GM19467 (cell line): ENCODE data around the gene HOXC9.

ENCODE experiments used
- ATAC-seq: cut with Tn5 transposase; IDR thresholded peaks from one replicate; pipeline ENCODE4 v1.9.1; 2021; ENCODE audit warnings: mild to moderate bottlenecking, moderate library complexity; ENCODE audit not compliant: unreplicated experiment

HOXC9 gene

GRCh38 chr12:53963005-53963404 is 37.0 kb upstream of the HOXC9 start:
- no peak for ATAC-seq

GRCh38 chr12:53963434-53964314 is 36.3 kb upstream of the HOXC9 start:
- no peak for ATAC-seq

GRCh38 chr12:53964315-53964713 is 35.6 kb upstream of the HOXC9 start:
- no peak for ATAC-seq

GRCh38 chr12:53965281-53966084 is 34.5 kb upstream of the HOXC9 start:
- ATAC-seq = no peak

GRCh38 chr12:53966085-53966384 is 33.9 kb upstream of the HOXC9 start:
- no peak for ATAC-seq

- no peak for ATAC-seq
Observed at GRCh38 chr12:53966385-53967133, 33.4 kb upstream of the HOXC9 start.

GRCh38 chr12:53967421-53967925 is 32.5 kb upstream of the HOXC9 start:
- no peak for ATAC-seq

GRCh38 chr12:53968214-53969127 is 31.5 kb upstream of the HOXC9 start:
- no peak for ATAC-seq

GRCh38 chr12:53969588-53970259 is 30.2 kb upstream of the HOXC9 start:
- ATAC-seq = no peak

- ATAC-seq = no peak
Observed at GRCh38 chr12:53970451-53970850, 29.5 kb upstream of the HOXC9 start.

GRCh38 chr12:53971129-53971528 is 28.8 kb upstream of the HOXC9 start:
- ATAC-seq = no peak

GRCh38 chr12:53971686-53972085 is 28.3 kb upstream of the HOXC9 start:
- ATAC-seq = no peak

GRCh38 chr12:53972152-53972702 is 27.7 kb upstream of the HOXC9 start:
- no peak for ATAC-seq

- no peak for ATAC-seq
Observed at GRCh38 chr12:53972722-53973235, 27.2 kb upstream of the HOXC9 start, which contains the start of gene HOXC11. Gene HOXC11, plus strand, starts transcription at chr12:53973126. Its CDS starts 116 bp downstream, at chr12:53973242.

GRCh38 chr12:53973236-53974042 is 26.5 kb upstream of the HOXC9 start:
- no peak for ATAC-seq

GRCh38 chr12:53974084-53975063 is 25.6 kb upstream of the HOXC9 start, which contains the start of gene HOTAIR:
Gene HOTAIR, minus strand, starts transcription at chr12:53974954.
- no peak for ATAC-seq

- ATAC-seq = no peak
Observed at GRCh38 chr12:53975064-53975471, 24.9 kb upstream of the HOXC9 start.
